Measurements from ENCODE around the gene TMEM214.

Gene TMEM214

DNA sequence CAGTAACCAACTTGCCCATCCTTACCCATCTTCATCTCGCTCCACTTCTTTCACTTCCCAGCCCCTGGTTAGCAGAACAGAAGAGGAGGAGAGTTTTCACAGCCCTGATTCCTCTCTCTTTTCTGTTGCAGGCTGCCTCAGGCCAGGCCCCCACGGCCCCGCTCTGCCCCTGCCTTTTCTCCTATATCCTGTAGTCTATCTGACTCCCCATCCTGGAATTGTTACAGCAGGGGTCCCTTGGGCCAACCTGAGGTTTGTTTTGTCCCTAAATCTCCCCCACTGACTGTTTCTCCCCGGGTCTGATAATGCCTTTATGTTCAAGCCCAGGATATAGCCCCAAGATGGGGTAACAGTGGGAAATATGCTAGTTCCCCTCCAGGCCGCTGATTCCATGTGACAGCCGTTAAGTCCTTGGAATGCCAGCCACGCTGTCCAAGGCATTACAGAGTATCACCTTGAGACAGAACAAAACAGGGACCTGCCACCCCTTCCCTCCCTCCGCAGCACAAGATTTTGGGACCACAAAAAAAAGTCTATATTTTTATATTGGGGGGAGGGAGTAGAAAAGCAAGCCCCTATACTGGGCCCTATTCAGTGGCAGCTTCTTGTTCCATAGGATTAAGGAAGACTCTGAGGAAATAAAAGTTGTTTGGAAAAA is 37.3 kb downstream of the TMEM214 start:
- H3K4me1 ChIP-seq (ENCODE audit: insufficient read depth, poor library complexity, severe bottlenecking) = peaks cover 3% of the 10 kb centered on the region
- no peak for TF ChIP-seq CTCF (IDR thresholded peaks at IDR 0.05; ENCODE audit: poor library complexity, severe bottlenecking)

GRCh38 chr2:27070653-27071276 is 38.0 kb downstream of the TMEM214 start:
- Histone ChIP-seq H3K36me3 (ENCODE audit: low read depth) (peaks cover 34% of the 10 kb centered on the region), H3K4me3 (ENCODE audit: severe bottlenecking) (peak overlapping the region; percentile 77), H3K27me3 (ENCODE audit: insufficient read depth, poor library complexity, severe bottlenecking) (no peaks in the 10 kb centered on the region), H3K27ac (ENCODE audit: poor library complexity, severe bottlenecking) (peak overlapping the region; percentile 49), H3K9me3 (ENCODE audit: severe bottlenecking) (no peaks in the 10 kb centered on the region), H3K4me1 (ENCODE audit: insufficient read depth, poor library complexity, severe bottlenecking) (peaks cover 3% of the 10 kb centered on the region)
- DNase-seq (ENCODE audit: low spot score) (no peak), ATAC-seq (ENCODE audit: low read depth) (peak; percentile 4; the same call in 1 of the 3 replicates)
- no peak for TF ChIP-seq CTCF (IDR thresholded peaks at IDR 0.05; ENCODE audit: poor library complexity, severe bottlenecking)

More for the DNA sequence above, 37.3 kb downstream of the TMEM214 start:
- DNase-seq (ENCODE audit: low spot score) = no peak
- H3K36me3 ChIP-seq (ENCODE audit: low read depth) = peaks cover 34% of the 10 kb centered on the region
- H3K27me3 ChIP-seq (ENCODE audit: insufficient read depth, poor library complexity, severe bottlenecking) = no peaks in the 10 kb centered on the region
- H3K27ac ChIP-seq (ENCODE audit: poor library complexity, severe bottlenecking) = peak overlapping the region; percentile 49
- no peaks in the 10 kb centered on the region for H3K9me3 ChIP-seq (ENCODE audit: severe bottlenecking)
- peak overlapping the region; percentile 77 for H3K4me3 ChIP-seq (ENCODE audit: severe bottlenecking)
- no peak for ATAC-seq (ENCODE audit: low read depth)

DNA sequence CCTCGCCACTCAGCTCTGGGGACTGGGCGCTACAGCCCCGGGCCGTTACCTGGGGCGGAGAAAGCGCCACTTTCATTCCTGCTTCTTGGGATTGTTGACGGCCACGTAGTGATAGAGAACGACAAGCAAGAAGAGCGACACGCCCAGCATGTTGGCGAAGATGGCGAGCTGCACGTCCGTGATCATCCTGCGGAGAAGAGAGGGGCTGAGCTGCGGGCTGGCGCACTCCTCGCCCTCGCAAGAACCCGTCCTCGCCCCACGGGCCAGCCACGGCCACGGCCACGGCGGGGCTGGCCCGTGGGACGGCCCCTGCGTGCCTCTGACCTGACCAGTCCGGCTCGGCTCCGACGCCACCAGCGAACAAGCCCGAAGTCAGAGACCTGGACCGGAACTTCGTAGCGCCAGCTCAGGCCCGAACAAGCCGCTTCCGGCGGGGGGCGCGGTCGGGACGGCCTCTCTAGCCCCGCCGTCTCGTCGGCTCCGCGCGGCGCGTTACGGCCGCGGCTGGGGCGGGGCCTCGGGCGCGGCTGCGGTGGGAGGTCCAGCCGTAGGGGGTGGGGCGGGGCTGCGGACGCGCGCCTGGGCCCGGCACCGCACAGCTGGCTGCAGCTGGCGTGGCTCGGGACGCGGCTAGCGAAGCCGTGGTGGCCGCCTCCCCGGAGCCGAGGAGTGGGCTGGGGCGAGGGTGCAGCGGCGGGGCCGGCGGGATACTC is 38.7 kb downstream of the TMEM214 start, which contains the start of gene OST4:
TSS of gene OST4 (minus strand) at position 378 of the 713 bp plus-strand sequence.
- Histone ChIP-seq H3K27ac (ENCODE audit: poor library complexity, severe bottlenecking) (peak within 1 kb of the TSS; percentile 49), H3K36me3 (ENCODE audit: low read depth) (peaks cover 34% of the 10 kb centered on the region), H3K4me1 (ENCODE audit: insufficient read depth, poor library complexity, severe bottlenecking) (peaks cover 3% of the 10 kb centered on the region), H3K9me3 (ENCODE audit: severe bottlenecking) (no peaks in the 10 kb centered on the region), H3K27me3 (ENCODE audit: insufficient read depth, poor library complexity, severe bottlenecking) (no peaks in the 10 kb centered on the region), H3K4me3 (ENCODE audit: severe bottlenecking) (peak within 1 kb of the TSS; percentile 77)
- DNase-seq (ENCODE audit: low spot score) (peak; percentile 89), ATAC-seq (ENCODE audit: low read depth) (peak; percentile 96)
- TF ChIP-seq CTCF (IDR thresholded peaks at IDR 0.05; ENCODE audit: poor library complexity, severe bottlenecking) = no peak

GRCh38 chr2:27071990-27072830 is 39.4 kb downstream of the TMEM214 start:
- ATAC-seq (ENCODE audit: low read depth) = peak; percentile 28
- no peak for TF ChIP-seq CTCF (IDR thresholded peaks at IDR 0.05; ENCODE audit: poor library complexity, severe bottlenecking)
- H3K9me3 ChIP-seq (ENCODE audit: severe bottlenecking) = no peaks in the 10 kb centered on the region
- no peaks in the 10 kb centered on the region for H3K27me3 ChIP-seq (ENCODE audit: insufficient read depth, poor library complexity, severe bottlenecking)
- peaks cover 34% of the 10 kb centered on the region for H3K36me3 ChIP-seq (ENCODE audit: low read depth)
- DNase-seq (ENCODE audit: low spot score) = no peak
- peaks cover 3% of the 10 kb centered on the region for H3K4me1 ChIP-seq (ENCODE audit: insufficient read depth, poor library complexity, severe bottlenecking)
- H3K27ac ChIP-seq (ENCODE audit: poor library complexity, severe bottlenecking) = peak overlapping the region; percentile 49
- peak overlapping the region; percentile 77 for H3K4me3 ChIP-seq (ENCODE audit: severe bottlenecking)
